Spleen (tissue), 7 donors: ENCODE results near the gene LINC00305.

Experiments
- CTCF ChIP-seq, 11 experiments: fragments of 200-600 bp in 7 of 11; fragments of 450-650 bp in 4 of 11; sonication (generic) in 4 of 11; IDR thresholded peaks in 8 of 11; conservative IDR thresholded peaks in 3 of 11; 1 replicate in 7 of 11; 2 replicates in 4 of 11; pipeline versions ENCODE4 v1.4.0 to v1.8.0; 2016 to 2021; ENCODE audit warnings: antibody characterized with exemption in 11 of 11, inconsistent platforms in 4 of 11, mild to moderate bottlenecking in 1 of 11
- POLR2A ChIP-seq, 3 donors: fragments of 450-650 bp; IDR thresholded peaks; one replicate each; pipeline ENCODE4 v1.5.1; 2017; ENCODE audit warnings: antibody characterized with exemption in 3 of 3, mild to moderate bottlenecking in 1 of 3
- POLR2AphosphoS5 ChIP-seq, 3 donors: sonication (generic); formaldehyde crosslinking; IDR thresholded peaks; one replicate each; pipeline ENCODE4 v1.5.1; 2017; ENCODE audit warnings: antibody characterized with exemption in 3 of 3
- donor health status: DM: no; HTN: no; CAD: no; lungs with moderate emphysema.
- donor health status: DM: no; HTN: no; CAD: no.
- donor health status: DM: no; HTN: no; CAD: no.

- TF ChIP-seq CTCF (IDR thresholded peaks at IDR 0.05 in 8 of 11, conservative IDR thresholded peaks at IDR 0.05 in 3 of 11) (no peak), POLR2AphosphoS5 (IDR thresholded peaks at IDR 0.05) (no peak), POLR2A (IDR thresholded peaks at IDR 0.05) (no peak)
These were observed 116.6 kb downstream of the LINC00305 start for GRCh38 chr18:64032312-64032711.
